LoVo (cell line): ENCODE results near the gene RANBP9.

Source experiments
- DNase-seq: peaks from one replicate; pipeline ENCODE4 v3.0.0-alpha.2; 2016; ENCODE audit warnings: low spot score

Gene RANBP9

DNA sequence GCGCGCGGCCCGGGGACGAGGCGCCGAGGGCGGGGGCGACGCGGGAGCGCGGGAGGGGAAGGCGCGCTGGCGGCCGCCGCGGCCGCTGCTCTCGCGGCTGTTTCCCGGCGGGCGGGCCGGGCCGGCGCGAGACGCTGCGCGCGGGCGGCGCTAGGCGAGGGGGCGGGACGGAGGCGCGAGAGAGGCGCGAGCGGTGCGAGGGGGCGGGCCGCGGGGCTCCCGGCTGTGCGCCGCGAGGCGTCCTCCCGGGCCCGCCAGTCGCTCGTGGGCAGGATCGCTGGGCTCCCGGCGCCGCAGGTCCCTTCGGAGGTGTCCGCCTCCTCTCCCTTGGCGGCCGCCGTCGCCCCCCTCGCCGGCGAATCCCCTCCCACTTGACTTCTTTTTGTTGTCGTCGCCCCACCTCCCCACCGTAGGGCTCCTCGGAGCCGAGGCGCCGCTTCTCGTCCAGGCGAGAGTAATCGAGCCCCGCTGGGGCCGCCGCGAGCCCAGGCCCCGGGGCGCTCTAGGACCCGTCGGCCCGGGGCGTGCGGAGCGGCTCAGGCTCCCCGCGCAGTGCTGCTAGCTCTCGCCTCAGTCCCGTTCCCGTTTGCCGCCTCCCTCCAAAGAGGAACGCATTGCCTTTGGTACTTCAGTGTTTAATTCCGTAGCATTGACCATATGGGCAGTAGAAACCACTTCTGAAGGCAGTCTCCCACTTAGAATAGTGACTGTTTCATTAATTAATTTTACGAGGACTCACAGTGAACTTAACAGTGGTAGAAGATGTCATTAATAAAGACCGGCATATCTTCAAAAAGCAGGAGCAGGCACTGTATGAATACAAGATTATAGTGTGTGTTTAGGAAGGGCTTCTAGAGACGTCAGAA, at the start of gene RANBP9:
Gene RANBP9, minus strand, starts transcription at position 103 of the 866 bp plus-strand sequence. CDS start 330 bp downstream, outside the sequence.
- DNase-seq: peak; percentile 86

DNA sequence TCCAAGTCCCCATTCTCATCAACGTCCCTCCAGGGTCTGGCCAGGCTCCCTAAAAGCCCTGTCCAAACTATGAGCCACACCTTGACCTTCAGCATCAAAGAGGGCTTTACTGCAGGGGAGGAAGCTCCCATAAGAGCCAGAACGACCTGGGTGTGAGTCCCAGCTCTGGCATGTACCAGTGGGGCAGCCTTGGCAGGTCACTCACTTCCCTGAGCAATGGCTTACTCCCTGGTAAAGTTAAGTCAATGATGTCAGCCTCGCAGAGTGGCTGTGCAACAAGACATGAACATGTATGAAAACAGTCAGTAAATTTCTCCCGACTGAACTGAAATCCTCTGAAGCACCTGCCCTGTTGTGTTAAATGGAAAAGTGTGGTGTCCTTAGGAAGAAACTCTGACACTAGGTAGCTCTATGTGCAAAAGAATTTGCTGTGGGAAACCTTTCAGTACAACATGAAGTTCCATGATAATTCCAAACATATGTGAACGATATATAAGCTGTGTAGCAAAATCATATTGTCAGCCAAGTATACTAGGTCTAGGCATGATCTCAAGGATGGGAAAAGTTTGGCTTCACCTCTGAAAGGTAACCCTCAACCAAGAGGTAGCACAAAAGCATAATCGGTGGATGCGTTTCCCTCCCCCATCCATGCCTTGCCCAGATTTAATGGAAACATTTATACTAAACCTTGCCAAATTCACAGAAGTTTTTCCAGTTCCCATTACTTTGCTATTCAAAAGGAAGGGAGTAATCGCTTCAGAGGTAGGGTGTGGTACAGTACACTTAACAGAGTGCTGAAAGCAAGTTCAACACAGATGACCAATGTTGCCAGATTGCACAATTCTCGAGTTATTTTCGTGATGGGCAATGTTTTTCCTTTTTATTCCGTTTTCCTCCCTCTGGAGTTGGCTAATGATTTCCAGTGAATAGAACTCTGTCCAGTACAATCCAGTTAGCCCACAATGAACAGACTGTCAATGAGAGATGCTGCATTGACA, 49.0 kb upstream of the RANBP9 start:
- DNase-seq: no peak

DNA sequence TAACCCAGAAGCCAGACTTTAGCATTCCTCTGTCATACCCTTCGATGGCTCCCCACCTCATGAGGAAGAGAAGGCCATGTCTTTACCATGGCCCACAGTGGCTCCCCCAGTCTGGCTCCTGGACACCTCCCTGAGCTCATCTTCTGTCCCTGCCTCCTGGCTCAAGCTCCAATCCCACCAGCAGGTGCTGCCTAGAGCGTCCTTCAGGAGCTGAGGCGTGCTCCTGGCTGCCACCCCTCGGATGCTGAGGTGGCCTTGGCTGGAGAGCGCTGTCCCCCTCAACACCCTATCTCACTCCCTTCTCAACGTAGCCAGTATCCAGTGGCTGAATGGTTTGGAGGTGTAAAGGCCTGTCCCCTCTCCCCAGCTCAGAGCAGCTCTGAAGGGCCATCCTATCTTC, 47.4 kb upstream of the RANBP9 start:
- no peak for DNase-seq

DNA sequence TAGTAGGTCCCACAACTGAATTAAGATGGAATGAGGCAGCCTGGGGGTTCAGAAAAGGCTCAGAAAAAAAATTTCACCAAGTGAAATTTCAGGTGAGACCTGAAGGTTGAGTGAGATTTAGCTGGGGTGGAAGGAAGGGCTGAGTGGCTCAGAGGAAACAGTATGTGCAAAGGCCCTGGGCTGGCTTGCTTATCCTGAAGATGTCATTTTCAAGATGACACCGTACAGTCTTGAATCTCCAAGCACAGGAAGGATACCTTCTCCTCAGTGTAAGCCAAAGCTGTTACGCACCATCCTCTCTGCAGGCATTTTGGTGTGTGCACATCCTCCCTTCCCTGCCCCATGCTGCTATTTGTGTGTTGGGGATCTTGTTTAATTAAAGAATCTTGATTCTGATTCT, 43.0 kb upstream of the RANBP9 start:
- DNase-seq: no peak

DNA sequence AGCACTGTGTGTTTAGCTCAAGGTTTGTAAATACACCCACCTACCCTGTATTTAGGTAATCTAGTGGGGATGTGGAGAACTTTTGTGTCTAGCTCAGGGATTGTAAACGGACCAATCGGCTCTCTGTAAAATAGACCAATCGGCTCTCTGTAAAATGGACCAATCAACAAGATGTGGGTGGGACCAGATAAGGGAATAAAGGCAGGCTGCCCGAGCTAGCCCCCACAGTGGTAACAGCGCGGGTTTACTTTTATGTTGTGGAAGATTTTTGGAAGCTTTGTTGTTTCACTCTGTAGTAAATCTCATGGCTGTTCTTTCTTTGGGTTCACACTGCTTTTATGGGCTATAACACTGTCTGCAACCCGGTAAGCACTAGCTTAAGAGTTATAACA, 32.1 kb upstream of the RANBP9 start:
- DNase-seq: no peak

DNA sequence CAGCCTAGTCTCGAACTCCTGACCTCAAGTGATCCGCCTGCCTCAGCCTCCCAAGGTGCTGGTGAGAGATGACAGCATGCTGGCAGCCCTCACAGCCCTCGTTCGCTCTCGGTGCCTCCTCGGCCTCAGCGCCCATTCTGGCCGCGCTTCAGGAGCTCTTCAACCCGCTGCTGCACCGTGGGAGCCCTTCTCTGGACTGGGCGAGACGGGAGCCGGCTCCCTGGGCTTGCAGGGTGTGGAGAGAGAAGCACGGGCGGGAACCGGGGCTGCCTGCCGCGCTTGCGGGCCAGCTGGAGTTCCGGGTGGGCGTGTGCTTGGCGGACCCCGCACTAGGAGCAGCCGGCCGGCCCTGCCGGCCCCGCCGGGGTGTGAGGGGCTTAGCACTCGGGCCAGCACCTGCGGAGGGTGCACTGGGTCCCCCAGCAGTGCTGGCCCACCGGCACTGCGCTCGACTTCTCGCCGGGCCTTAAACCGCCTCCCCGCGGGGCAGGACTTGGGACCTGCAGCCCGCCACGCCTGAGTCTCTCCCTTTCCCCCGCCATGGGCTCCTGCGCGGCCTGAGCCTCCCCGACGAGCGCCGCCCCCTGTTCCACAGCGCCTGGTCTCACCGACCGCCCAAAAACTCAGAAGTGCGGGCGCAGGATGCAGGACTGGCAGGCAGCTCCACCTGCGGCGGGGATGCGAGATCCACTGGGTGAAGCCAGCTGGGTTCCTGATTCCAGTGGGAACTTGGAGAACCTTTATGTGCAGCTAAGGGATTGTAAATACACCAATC, 31.5 kb upstream of the RANBP9 start:
- DNase-seq: no peak

DNA sequence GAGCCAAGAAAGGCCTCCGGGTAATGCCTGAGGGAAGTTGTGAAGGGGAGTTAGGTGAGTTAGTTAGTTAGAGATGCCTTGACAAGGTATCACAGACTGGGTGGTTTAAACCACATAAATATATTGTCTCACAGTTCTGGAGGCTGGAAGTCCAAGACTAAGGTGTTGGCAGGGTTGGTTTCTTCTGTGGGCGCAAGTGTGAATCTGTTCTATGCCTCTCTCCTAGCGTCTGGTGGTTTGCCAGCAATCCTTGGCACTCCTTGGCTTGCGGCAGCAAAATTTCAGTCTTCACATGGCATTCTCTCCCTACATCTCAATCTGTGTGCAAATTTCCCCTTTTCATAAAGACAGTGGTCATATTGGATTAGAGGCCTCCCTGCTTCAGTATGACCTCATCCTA, 29.7 kb upstream of the RANBP9 start:
- DNase-seq: no peak

DNA sequence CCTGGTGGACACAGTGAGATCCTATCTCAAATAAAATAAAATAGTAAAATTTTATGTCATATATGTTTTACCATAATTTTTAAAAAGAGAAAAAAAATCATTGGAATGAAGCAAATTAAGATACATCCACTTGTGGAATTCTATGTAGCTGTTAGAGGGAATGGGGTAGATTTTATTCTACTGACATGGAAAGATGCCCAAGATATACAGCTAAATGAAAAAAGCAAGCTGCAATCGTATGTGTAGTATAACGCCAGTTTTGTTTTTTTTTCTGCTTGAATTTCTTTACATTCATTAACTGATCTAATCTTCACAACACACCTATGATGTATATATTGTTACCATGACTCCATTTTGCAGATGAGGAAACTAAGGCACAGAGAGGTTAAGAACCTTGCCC, 23.4 kb upstream of the RANBP9 start:
- DNase-seq: no peak

DNA sequence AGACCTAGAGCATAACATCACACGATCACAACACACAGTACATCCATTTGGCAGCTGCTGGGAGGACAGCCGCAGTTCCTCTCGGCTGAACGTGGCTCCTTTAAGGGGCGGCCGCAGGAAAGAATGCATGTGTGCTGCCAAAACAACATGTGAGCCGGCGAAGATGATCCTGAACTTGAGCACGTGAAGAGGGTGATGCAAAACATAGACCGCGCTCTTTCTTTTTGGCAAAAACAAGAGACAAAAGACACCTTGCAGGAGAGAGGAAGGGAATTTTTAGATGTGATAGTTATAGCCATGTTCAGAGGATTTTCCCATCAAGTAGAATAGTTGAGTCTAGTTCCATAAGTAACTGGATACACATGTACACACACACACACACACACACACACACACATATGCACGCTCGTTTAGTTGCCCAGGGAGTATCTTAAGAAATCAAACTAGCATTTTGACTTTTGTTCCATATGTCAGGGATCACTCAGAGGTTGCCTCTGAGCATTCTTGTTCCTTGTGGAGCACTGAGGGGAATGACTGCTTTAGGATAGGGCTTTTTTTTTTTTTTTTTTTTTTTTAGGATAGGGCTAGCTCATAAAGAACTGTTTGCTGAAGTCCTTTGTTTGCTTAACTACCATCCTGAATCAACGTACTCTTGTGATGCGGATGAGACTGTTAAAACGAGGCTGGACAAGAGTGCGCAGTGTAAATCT, 21.7 kb upstream of the RANBP9 start:
- no peak for DNase-seq

DNA sequence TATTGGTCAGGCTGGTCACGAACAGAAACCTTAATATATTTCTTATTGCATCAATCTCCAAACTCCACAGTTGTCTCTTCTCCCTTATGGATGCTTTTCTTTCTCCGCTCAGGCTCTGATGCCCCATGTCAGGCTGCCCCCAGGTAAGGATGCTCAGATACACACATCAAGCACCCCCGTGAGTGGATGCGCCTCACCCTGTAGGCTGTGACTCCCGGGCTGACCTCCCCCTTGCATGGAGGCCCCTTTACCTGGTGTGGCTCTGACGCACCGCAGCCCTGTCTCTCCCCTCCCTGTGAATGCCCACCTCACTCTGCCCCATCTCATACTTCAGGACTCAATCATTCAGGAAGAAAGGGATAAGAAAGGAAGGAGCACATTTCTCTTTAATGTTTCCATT, 19.1 kb upstream of the RANBP9 start:
- no peak for DNase-seq

DNA sequence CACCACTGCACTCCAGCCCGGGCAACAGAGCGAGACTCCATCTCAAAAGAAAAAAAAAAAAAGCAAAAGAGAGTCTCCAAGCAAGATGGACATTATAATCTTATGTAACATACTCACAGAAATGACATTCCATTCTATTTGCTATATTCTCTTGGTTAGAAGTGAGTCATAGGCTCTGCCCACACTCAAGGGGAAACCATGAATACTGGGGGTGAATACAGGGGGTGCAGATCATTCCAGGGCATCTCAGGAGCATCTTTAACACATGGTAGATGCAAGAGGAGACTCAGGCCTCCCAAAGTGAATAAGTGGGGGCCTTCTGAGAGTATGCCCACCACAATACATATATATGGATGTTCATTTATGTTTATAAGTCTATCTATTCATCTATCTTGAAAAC, 18.3 kb upstream of the RANBP9 start:
- no peak for DNase-seq

DNA sequence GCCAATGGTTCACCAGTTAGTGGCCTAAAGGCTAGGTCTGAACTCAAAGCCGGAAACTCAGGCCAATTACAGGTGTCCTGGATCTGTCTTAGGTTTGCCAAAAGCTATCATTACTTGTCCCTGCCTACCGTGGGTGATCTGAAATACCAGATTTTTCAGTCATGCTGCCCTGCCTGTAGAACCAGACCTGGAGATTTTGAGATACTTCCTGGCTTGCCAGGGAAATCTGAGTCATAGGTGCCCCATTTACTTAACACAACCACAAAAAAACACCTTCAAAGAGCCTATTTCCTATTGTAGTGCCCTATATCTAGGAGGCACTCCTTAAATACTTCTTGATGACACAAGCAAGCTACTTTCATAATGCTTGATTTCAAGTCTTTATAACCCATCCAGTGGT, 13.9 kb upstream of the RANBP9 start:
- peak; percentile 89 for DNase-seq

DNA sequence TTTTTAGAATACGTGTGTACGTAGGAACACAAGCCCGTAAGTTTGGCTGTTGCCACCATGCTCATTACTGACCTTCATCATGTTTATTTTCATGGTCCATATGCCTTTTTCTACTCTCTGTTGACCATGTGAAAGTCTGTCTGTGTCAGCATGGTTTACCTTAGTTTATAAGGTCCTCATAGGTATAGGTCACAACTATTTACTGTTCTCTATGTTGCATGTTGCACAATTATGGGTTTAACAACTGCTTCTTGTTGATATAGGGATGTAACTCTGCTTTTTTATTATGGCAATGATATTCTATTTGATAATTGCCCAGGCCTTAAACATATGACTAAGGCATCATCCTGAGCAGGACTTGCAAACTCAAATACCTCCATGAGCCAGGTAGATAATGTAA, 13.4 kb upstream of the RANBP9 start:
- DNase-seq: peak; percentile 37

DNA sequence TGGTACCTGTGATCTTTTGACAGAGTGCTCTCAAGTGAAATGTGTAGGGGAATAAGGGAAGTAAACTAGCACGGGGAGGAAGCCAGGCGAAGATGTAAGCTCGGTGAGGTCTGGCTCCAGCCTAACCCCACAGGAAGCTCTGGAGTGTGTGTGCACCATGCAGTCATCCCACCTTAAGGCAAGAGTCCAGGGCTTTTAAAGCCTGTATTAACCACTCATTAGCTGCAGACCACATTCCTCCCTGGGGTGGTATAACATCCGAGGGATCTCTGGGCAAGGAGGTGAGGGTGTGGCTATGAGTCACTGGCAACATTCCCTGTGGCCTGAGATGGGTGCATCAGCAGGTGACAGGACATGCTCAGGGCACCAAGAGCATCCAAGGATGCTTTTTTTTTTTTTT, 12.5 kb upstream of the RANBP9 start:
- DNase-seq: peak; percentile 92

DNA sequence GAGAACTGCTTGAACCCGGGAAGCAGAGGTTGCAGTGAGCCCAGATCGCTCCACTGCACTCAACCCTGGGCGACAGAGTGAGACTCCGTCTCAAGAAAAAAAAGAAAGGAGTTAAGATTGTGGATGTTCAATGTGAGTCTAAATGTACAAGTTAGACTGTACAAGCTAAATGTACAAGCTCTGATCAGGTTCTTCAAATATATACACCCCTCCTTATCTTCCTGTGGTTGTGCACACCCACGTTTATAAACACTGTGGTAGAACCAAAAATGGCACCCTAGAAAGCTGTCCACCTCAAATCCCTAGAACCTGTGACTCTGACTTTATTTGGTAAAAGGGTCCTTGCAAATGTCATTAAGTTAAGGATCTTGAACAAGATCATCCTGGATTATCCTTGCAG, 11.2 kb upstream of the RANBP9 start:
- no peak for DNase-seq

DNA sequence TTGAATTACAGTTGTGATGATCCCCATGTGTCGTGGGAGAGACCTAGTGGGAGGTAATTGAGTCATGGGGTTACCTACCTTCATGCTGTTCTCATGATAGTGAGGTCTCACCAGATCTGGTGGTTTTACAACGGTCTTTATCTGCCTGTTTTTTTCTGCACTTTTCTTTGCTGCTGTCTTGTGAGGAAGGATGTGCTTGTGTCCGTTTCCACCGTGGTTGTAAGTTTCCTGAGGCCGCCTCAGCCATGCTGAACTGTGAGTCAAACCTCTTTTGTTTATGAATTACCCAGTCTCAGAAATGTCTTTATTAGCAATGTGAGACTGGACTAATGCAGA, 6.5 kb upstream of the RANBP9 start:
- no peak for DNase-seq

DNA sequence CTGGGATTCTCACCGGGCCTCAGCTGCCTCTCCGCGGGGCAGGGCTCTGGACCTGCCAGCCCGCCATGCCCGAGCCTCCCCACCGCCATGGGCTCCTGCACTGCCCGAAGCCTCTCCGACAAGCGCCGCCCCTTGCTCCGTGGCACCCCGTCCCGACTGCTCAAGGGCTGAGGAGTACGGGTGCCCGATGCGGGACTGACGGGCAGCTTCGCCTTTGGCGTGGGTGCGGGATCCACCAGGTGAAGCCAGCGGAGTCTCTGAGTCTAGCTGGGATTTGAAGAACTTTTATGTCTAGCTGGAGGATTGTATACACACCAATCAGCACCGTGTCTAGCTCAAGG, 5.3 kb upstream of the RANBP9 start:
- no peak for DNase-seq

DNA sequence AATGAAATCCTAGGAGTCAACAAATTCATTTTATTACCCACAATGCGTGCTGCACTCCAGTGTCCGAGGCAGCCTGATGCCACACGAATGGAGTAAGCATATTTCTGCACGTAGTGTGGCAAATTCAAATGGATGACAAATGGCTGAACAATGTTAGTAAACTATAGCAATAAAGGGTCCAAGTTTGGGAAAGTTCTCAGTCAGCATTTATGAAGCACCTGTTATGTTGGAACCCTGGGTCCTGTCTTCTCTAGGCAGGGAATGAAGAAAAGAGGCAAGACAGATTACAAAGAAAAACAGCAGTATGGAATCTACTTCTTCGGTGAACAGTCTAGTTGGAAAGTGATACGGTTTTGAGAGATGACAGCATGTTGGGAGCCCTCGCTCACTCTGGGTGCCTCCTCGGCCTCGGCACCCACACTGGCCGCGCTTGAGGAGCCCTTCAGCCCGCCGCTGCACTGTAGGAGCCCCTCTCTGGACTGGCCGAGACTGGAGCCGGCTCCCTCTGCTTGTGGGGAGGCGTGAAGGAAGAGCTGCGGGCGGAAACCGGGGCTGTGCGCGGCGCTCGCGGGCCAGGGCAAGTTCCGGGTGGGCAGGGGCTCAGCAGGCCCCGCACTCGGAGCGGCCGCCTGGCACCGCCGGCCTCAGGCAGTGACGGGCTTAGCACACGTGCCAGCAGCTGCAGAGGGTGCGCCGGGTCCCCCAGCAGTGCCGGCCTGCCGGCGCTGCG, 4.8 kb upstream of the RANBP9 start:
- DNase-seq: no peak

DNA sequence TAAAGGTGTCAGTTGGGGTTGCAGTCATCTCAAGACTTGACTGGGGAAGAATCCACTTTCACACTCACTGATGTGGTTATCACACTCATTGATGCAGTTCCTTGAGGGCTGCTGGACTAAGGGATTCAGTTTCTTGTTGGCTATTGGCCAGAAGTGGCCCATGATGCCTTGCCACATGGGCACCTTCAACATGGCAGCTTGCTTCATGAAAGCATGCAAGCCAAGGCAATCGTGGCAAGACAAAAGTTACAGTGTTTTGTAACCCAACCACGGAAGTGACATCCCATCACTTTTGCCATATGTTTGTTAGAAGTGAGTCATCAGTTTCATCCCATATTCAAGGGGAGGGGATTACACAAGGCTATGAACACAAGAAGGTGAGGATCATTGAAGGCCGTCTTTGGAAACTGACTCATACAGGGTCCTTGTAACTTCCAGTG, 3.8 kb upstream of the RANBP9 start:
- DNase-seq: no peak

DNA sequence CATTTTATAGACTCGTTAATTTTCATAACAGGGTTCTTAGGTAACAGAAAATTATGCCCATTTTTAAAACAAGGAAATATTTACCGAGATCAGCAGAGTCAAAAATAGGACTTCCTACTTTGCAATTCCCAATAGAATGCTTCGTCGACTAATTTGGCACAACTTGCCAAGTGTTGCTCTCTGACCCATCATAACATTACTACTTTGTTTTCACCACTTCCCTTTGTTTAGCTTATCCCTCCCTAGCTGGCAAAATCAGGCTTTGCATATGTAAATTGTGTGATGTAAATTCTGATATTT, 914 bp upstream of the RANBP9 start:
- no peak for DNase-seq

DNA sequence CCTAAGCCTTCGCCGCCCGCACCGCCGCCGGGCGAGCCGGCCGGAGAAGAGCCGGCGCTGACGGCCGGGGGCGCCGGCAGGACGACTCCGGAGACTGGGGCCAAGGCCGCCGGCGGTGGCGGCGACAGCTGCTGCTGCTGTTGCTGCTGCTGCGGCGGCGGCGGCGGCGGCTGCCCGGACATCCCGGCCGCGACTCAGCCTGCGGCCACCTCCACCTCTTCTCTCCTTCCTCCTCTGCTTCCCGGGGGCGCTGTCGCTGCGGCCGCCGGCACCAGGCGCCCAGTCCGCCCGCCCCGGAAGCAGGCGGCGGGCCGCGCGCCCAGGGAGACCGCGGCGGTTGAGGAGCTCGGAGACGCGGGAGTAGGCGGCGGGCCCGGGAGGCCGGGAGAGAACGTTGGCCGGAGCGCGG, 307 bp downstream of the RANBP9 start:
- DNase-seq: peak; percentile 69
